HT-29 (cell line): ENCODE data around the gene PTH2R. TPM values are rescaled to one million over a fixed set of nuclear protein-coding genes. Genes with fewer than 3 reads are reported as not detected.

Source experiments
- total RNA-seq: library from RNA; depleted of rRNA; stranded (reverse); fragments of >200 nt; shearing (Covaris generic); gene quantifications from 2 replicates; pipeline ENCODE4 v1.2.3, GENCODE V29; 2014; rRNA removed

PTH2R gene
- total RNA-seq, 1 experiment from 2014 or later: not detected

Other genes starting within 250 kb of the PTH2R start
- not detected in 2 replicates for gene CRYGA, start 243.2 kb upstream of the PTH2R start, total RNA-seq
- gene C2orf80, start 216.8 kb upstream of the PTH2R start, total RNA-seq: not detected in 2 replicates
- 85.9 and 86.5 TPM in 2 replicates for gene IDH1, start 151.7 kb upstream of the PTH2R start, total RNA-seq
- gene PIKFYVE, start 140.5 kb upstream of the PTH2R start, total RNA-seq: 7.2 and 10.1 TPM in 2 replicates